ENCODE measurements around the gene RALGAPB.
"Not testable (repeated sequence)": the region's sequence is repeated elsewhere in the genome, so short reads cannot be mapped to it uniquely, and the experiment has no call there.

Gene RALGAPB

GRCh38 chr20:38447931-38448675, 24.5 kb upstream of the RALGAPB start:
- DNase-seq: no peak

GRCh38 chr20:38449046-38449445, 23.6 kb upstream of the RALGAPB start:
- DNase-seq: no peak

GRCh38 chr20:38450412-38450975, 22.1 kb upstream of the RALGAPB start:
- DNase-seq: no peak

- no peak for DNase-seq
These were observed 19.6 kb upstream of the RALGAPB start for GRCh38 chr20:38452880-38453624.

- peak in 1 of 2 experiments; percentile 7 for DNase-seq
These were observed 18.7 kb upstream of the RALGAPB start for GRCh38 chr20:38453941-38454340.

GRCh38 chr20:38454556-38455473, 17.8 kb upstream of the RALGAPB start:
- no peak for DNase-seq

GRCh38 chr20:38458314-38458713, 14.3 kb upstream of the RALGAPB start:
- DNase-seq: no peak

- peak; percentile 39 to 62 for DNase-seq
These were observed 12.5 kb upstream of the RALGAPB start for GRCh38 chr20:38460040-38460623.

- not testable (repeated sequence) for DNase-seq
These were observed 12.0 kb upstream of the RALGAPB start for GRCh38 chr20:38460631-38461030.

GRCh38 chr20:38461167-38461566, 11.5 kb upstream of the RALGAPB start:
- not testable (repeated sequence) for DNase-seq

- not testable (repeated sequence) for DNase-seq
These were observed 11.1 kb upstream of the RALGAPB start for GRCh38 chr20:38461569-38461968.

- DNase-seq: no peak
These were observed 6.5 kb upstream of the RALGAPB start for GRCh38 chr20:38466171-38466570.

- DNase-seq: no peak
These were observed 5.7 kb upstream of the RALGAPB start for GRCh38 chr20:38466983-38467382.

GRCh38 chr20:38471245-38471644, 1.4 kb upstream of the RALGAPB start:
- DNase-seq: no peak

- no peak for DNase-seq
These were observed 593 bp upstream of the RALGAPB start for GRCh38 chr20:38471987-38472512.

- DNase-seq: no peak
These were observed 738 bp downstream of the RALGAPB start for GRCh38 chr20:38473367-38473795.

GRCh38 chr20:38477747-38478146, 5.1 kb downstream of the RALGAPB start:
- no peak for DNase-seq

- no peak for DNase-seq
These were observed 7.0 kb downstream of the RALGAPB start for GRCh38 chr20:38479596-38479995.

GRCh38 chr20:38485041-38485440, 12.4 kb downstream of the RALGAPB start:
- no peak for DNase-seq

- DNase-seq: no peak
These were observed 16.5 kb downstream of the RALGAPB start for GRCh38 chr20:38489181-38489580.

- no peak for DNase-seq
These were observed 24.7 kb downstream of the RALGAPB start for GRCh38 chr20:38497246-38497935.
